GM21528 (cell line): ENCODE measurements around the gene AFAP1.
A peak's percentile ranks its signal among the peaks of the same experiment; 100 is the strongest.

Experiments used
- ATAC-seq: cut with Tn5 transposase; IDR thresholded peaks from one replicate; pipeline ENCODE4 v1.9.1; 2021; ENCODE audit warnings: mild to moderate bottlenecking, moderate library complexity; ENCODE audit not compliant: unreplicated experiment, low FRiP score

AFAP1 gene

GRCh38 chr4:7812231-7812857, 127.3 kb downstream of the AFAP1 start:
- ATAC-seq: no peak

- ATAC-seq: no peak
Observed at GRCh38 chr4:7811536-7812191, 128.0 kb downstream of the AFAP1 start.

DNA sequence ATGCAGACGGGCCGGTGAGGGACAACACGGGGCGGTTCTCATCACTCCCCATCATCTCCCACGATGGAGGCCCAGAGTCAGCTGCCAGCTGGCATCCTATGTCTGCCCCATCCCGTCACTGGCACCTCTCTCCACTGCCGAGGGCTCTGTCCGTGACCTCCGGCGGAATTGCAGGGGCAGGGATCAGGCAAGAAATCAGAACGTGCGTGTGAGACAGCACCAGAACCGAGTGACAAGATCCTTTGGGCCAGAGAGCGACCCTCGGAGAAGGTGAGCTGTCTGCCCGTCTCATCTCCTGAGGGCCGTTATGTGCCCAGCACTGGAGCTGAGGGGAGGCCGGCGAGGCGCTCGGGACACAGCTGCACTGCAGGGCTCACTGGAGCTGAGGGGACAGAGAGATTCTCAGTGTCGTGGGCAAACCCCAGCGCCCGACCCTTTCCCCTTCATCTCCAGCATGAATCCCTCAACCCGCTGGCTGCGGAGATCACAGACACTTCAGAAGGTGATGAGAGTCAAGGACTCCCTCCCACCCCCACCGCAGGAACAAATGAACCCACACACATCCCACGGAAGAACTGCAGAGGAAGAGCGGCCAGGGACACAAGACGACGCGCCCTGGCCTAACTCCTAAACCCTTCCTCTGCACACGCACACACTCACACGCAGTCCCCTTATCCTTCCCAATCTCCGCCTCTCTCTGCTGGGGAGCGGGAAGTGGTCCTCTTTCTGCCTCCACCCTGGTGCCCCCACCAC, 128.7 kb downstream of the AFAP1 start:
- no peak for ATAC-seq

GRCh38 chr4:7808752-7809151, 130.9 kb downstream of the AFAP1 start:
- ATAC-seq: no peak

DNA sequence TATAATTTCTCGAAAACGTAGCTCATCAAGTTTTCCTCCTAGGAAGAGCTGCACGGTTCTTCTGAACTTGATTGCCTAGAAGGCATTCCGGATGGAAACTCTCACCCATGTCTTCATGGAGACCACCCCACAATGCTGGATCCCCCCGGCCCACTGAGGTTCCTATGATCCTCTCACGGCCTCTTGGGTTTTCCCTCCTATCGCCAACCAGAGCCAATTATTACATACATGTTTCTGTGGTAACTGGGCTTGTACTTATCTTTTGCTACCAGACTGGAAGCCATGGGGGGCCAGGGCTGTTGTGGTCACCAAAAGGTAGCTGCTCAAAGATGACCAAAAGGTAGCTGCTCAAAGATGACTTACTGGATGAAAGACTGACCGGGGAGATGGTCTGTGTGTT, 131.5 kb downstream of the AFAP1 start:
- no peak for ATAC-seq

DNA sequence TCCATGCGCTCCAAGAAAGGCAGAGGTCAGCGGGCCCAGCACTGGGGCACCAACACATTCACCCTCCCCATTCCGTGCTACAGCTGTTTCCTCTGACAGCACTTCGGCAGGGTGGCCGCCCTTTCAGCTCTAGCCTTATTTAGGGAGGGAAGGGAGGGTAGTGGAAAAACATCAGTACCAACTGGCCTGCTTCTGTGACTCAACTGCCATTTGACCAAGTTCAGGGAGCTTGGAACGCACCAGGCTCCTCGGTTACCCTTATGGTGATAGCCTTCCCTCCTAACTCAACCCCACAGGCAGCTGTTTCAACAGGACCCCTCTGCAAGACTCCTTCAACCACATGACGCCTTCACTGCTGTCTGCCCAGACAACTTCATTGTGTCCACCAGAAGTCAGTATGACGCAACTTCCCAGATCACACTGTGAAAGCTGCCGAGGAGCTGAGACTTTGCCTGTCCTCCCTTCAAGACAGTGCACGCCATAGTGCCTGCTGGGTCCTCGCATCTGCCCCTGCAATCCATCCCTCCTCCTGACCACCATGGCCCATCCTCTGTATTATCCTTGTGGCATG, 132.2 kb downstream of the AFAP1 start:
- ATAC-seq: no peak

GRCh38 chr4:7806338-7807090, 133.1 kb downstream of the AFAP1 start:
- ATAC-seq: no peak

GRCh38 chr4:7805533-7806337, 133.9 kb downstream of the AFAP1 start:
- ATAC-seq: no peak

- no peak for ATAC-seq
Observed at GRCh38 chr4:7804756-7805385, 134.8 kb downstream of the AFAP1 start.

GRCh38 chr4:7803992-7804755, 135.5 kb downstream of the AFAP1 start:
- ATAC-seq: peak; percentile 57

DNA sequence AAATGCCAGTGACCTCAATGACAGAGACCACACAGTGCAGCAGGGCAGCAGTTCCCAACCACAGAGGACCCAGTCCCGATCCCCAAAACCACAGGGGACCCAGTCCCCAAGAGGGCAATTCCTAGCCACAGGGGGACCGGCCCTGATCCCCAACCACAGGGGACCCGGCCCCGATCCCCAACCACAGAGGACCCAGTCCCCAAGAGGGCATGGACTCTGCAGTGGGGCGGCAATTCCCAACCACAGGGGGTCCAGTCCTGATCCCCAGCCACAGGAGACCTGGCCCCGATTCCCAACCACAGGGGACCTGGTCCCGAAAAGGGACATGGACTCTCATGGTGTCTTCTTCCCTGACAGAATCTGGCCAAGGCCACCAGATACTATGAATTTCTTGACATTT, 136.3 kb downstream of the AFAP1 start:
- ATAC-seq: no peak

GRCh38 chr4:7802093-7802726, 137.5 kb downstream of the AFAP1 start:
- ATAC-seq: peak; percentile 86

- no peak for ATAC-seq
Observed at GRCh38 chr4:7801641-7802040, 138.0 kb downstream of the AFAP1 start.

- ATAC-seq: no peak
Observed at GRCh38 chr4:7801001-7801400, 138.7 kb downstream of the AFAP1 start.

GRCh38 chr4:7800410-7800809, 139.3 kb downstream of the AFAP1 start:
- ATAC-seq: no peak

- ATAC-seq: no peak
Observed at GRCh38 chr4:7799736-7800135, 139.9 kb downstream of the AFAP1 start.

DNA sequence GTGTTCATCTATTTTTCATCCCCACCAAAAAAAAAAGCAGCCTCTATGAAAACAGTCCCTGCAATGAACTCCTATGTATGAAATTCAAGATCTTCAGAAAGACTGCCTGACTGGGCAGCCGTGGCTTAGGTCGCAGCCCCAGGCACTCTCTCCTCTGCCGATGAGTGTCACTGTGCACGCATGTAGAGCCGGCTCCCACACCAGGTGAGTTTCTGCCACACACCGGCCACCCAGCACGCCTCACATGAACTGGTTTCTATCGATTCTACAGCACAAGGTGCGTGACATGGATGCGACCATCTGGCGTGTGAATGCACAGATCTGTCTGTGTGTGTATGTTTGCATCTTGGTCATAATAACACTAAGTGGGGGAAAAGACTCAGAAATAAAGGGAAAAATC, 140.4 kb downstream of the AFAP1 start:
- no peak for ATAC-seq
